HG02763 (cell line): ENCODE measurements around the gene TSPEAR.
"Not testable (repeated sequence)": the region's sequence is repeated elsewhere in the genome, so short reads cannot be mapped to it uniquely, and the experiment has no call there.

Experiments
- ATAC-seq: cut with Tn5 transposase; IDR thresholded peaks from one replicate; pipeline ENCODE4 v1.9.1; 2021; ENCODE audit warnings: mild to moderate bottlenecking, moderate library complexity; ENCODE audit not compliant: unreplicated experiment

Gene TSPEAR

GRCh38 chr21:44656868-44657267 lies 54.5 kb downstream of the TSPEAR start:
- ATAC-seq, result no peak

GRCh38 chr21:44654576-44655175 lies 56.7 kb downstream of the TSPEAR start, which contains the start of gene KRTAP12-4:
KRTAP12-4 (minus strand) TSS chr21:44654659; CDS start chr21:44654614, 45 bp downstream.
- ATAC-seq, result no peak

- ATAC-seq, result no peak
Observed at GRCh38 chr21:44653656-44654575, 57.5 kb downstream of the TSPEAR start.

GRCh38 chr21:44653123-44653522 lies 58.2 kb downstream of the TSPEAR start:
- no peak for ATAC-seq

GRCh38 chr21:44650973-44651675 lies 60.2 kb downstream of the TSPEAR start:
- ATAC-seq, result no peak

- ATAC-seq, result no peak
Observed at GRCh38 chr21:44650265-44650972, 61.0 kb downstream of the TSPEAR start.

- no peak for ATAC-seq
Observed at GRCh38 chr21:44649521-44650100, 61.8 kb downstream of the TSPEAR start.

- no peak for ATAC-seq
Observed at GRCh38 chr21:44648557-44649311, 62.6 kb downstream of the TSPEAR start.

GRCh38 chr21:44647222-44647552 lies 64.2 kb downstream of the TSPEAR start:
- no peak for ATAC-seq

GRCh38 chr21:44646366-44647221 lies 64.8 kb downstream of the TSPEAR start, which contains the start of gene KRTAP10-11:
KRTAP10-11 (plus strand) TSS chr21:44646414; CDS start chr21:44646459, 45 bp downstream.
- not testable (repeated sequence) for ATAC-seq

- ATAC-seq, result no peak
Observed at GRCh38 chr21:44644878-44645277, 66.5 kb downstream of the TSPEAR start.

- no peak for ATAC-seq
Observed at GRCh38 chr21:44643741-44644310, 67.5 kb downstream of the TSPEAR start.

- ATAC-seq, result no peak
Observed at GRCh38 chr21:44640761-44641160, 70.6 kb downstream of the TSPEAR start.

GRCh38 chr21:44639331-44639655 lies 72.1 kb downstream of the TSPEAR start:
- no peak for ATAC-seq

GRCh38 chr21:44638506-44639330 lies 72.7 kb downstream of the TSPEAR start:
- ATAC-seq, result not testable (repeated sequence)

GRCh38 chr21:44637851-44638348 lies 73.5 kb downstream of the TSPEAR start:
- ATAC-seq, result not testable (repeated sequence)

- ATAC-seq, result no peak
Observed at GRCh38 chr21:44637018-44637850, 74.1 kb downstream of the TSPEAR start, which contains the start of gene KRTAP10-10. KRTAP10-10 (plus strand) TSS chr21:44637356; CDS start chr21:44637418, 62 bp downstream.
